Uterus (tissue), 4 donors: ENCODE results near the gene SLC41A1. TPM values are rescaled to one million over a fixed set of nuclear protein-coding genes. Genes with fewer than 3 reads are reported as not detected.

ENCODE experiments used
- DNase-seq, 2 donors: peaks; one replicate each; pipeline ENCODE4 v3.0.0-alpha.2; 2019 to 2020
- H3K27ac ChIP-seq, 2 donors: fragments of 200-600 bp; sonication (generic); 1 replicate in 1 of 2; 2 replicates in 1 of 2; pipeline ENCODE4 v1.5.1; 2016 to 2018
- H3K27me3 ChIP-seq, 2 donors: fragments of 200-600 bp; sonication (generic); one replicate each; pipeline ENCODE4 v1.5.1; 2018 to 2019; ENCODE audit warnings: control low read depth in 1 of 2
- H3K36me3 ChIP-seq, 2 donors: fragments of 200-600 bp; sonication (generic); one replicate each; pipeline ENCODE4 v1.5.1; 2019; ENCODE audit warnings: control low read depth in 1 of 2
- H3K4me1 ChIP-seq, 2 donors: fragments of 200-600 bp; sonication (generic); one replicate each; pipeline ENCODE4 v1.5.1; 2018 to 2019; ENCODE audit warnings: control low read depth in 1 of 2
- H3K4me3 ChIP-seq, 2 donors: fragments of 200-600 bp; sonication (generic); 1 replicate in 1 of 2; 2 replicates in 1 of 2; pipeline ENCODE4 v1.5.1; 2018 to 2019; ENCODE audit warnings: mild to moderate bottlenecking in 1 of 2
- H3K9me3 ChIP-seq, 2 donors: fragments of 200-600 bp; sonication (generic); one replicate each; pipeline ENCODE4 v1.5.1; 2019; ENCODE audit warnings: control low read depth in 1 of 2
- CTCF ChIP-seq, 4 experiments: fragments of 200-600 bp in 2 of 4; fragments of 450-650 bp in 2 of 4; sonication (generic) in 2 of 4; IDR thresholded peaks; one replicate each; pipeline ENCODE4 v1.5.1; 2016 to 2019; ENCODE audit warnings: antibody characterized with exemption in 4 of 4, mild to moderate bottlenecking in 2 of 4, moderate library complexity in 1 of 4
- POLR2A ChIP-seq, 2 donors: fragments of 450-650 bp; IDR thresholded peaks; one replicate each; pipeline ENCODE4 v1.6.1; 2016; ENCODE audit warnings: antibody characterized with exemption in 2 of 2, mild to moderate bottlenecking in 1 of 2, moderate library complexity in 1 of 2
- intact Hi-C: fragments of 100-400 bp; cut with DNase I; formaldehyde crosslinking; loops from one replicate; pipeline ENCODE4 v1.15.1; 2023; ENCODE audit warnings: low total_unique reads
- total RNA-seq, 4 donors: library from RNA; depleted of rRNA in 3 of 4; stranded (reverse); fragments of >200 nt in 3 of 4; gene quantifications; one replicate each; pipeline versions ENCODE4 v1.1.0 to v1.2.4, GENCODE V29; 2014 to 2023
- donor health status: DM: yes; HTN: yes; CAD: no.

The SLC41A1 gene
- total RNA-seq, 4 donors from 2014 or later: 1.0 to 35.4 (median 23.5) TPM

GRCh38 chr1:205817988-205818387 is 5.0 kb upstream of the SLC41A1 start:
- intact Hi-C loops: no loop called here
- H3K9me3 ChIP-seq: no peaks in the 10 kb centered on the region
- DNase-seq: no peak

GRCh38 chr1:205817364-205817763 is 4.4 kb upstream of the SLC41A1 start:
- Histone ChIP-seq H3K4me3 (no peak overlapping the region), H3K4me1 (no peaks in the 10 kb centered on the region), H3K9me3 (no peaks in the 10 kb centered on the region), H3K27ac (no peak overlapping the region), H3K27me3 (no peaks in the 10 kb centered on the region), H3K36me3 (no peaks in the 10 kb centered on the region)
- no peak for DNase-seq
- TF ChIP-seq POLR2A (IDR thresholded peaks at IDR 0.05) (no peak), CTCF (IDR thresholded peaks at IDR 0.05) (no peak)
- intact Hi-C loops: no loop called here

More at GRCh38 chr1:205817988-205818387, 5.0 kb upstream of the SLC41A1 start:
- no peaks in the 10 kb centered on the region for H3K4me1 ChIP-seq
- no peak overlapping the region for H3K4me3 ChIP-seq
- no peaks in the 10 kb centered on the region for H3K36me3 ChIP-seq
- H3K27ac ChIP-seq: no peak overlapping the region
- TF ChIP-seq POLR2A (IDR thresholded peaks at IDR 0.05) (no peak), CTCF (IDR thresholded peaks at IDR 0.05) (no peak)
- no peaks in the 10 kb centered on the region for H3K27me3 ChIP-seq

- H3K27ac ChIP-seq: peak overlapping the region; percentile 94 to 95
- peak overlapping the region; percentile 76 to 96 for H3K4me3 ChIP-seq
- no peaks in the 10 kb centered on the region for H3K9me3 ChIP-seq
- intact Hi-C loops: no loop called here
- H3K4me1 ChIP-seq: peaks cover 6 to 17% of the 10 kb centered on the region in 2 donors
- no peaks in the 10 kb centered on the region for H3K36me3 ChIP-seq
- H3K27me3 ChIP-seq: no peaks in the 10 kb centered on the region
- no peak for TF ChIP-seq POLR2A (IDR thresholded peaks at IDR 0.05)
- TF ChIP-seq CTCF (IDR thresholded peaks at IDR 0.05): no peak
- no peak for DNase-seq
Measured at GRCh38 chr1:205813755-205814058, 709 bp upstream of the SLC41A1 start.

GRCh38 chr1:205812271-205812877 is 624 bp downstream of the SLC41A1 start:
- H3K36me3 ChIP-seq: no peaks in the 10 kb centered on the region
- peak overlapping the region; percentile 76 to 96 for H3K4me3 ChIP-seq
- H3K27ac ChIP-seq: peak overlapping the region; percentile 94 to 95
- no peaks in the 10 kb centered on the region for H3K9me3 ChIP-seq
- H3K27me3 ChIP-seq: no peaks in the 10 kb centered on the region
- peak; percentile 39 to 44 for DNase-seq
- intact Hi-C loops: no loop called here
- TF ChIP-seq POLR2A (IDR thresholded peaks at IDR 0.05): no peak
- TF ChIP-seq CTCF (IDR thresholded peaks at IDR 0.05): no peak
- H3K4me1 ChIP-seq: peaks cover 6 to 20% of the 10 kb centered on the region in 2 donors

DNA sequence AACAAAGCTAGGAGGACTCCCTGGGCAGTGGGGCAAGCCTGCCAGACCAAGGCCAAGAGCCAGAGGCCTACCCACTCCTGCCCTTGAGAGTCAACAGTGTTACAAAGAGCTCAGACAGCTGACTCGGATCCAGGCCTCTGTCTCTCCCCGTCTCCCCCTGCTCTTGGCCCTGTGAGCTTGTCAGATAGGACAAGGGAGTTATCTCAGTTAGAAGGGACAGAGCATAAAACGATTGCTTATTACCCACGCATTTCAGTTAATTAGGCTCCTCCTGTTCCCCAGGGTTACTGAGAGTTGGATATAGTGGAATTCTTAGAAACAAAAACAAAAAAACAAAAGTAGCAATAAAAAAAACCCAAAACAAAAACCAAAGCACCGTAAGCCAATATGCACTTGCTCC is 1.3 kb downstream of the SLC41A1 start:
- no peak for DNase-seq
- Histone ChIP-seq H3K27ac (peak overlapping the region; percentile 94 to 95), H3K4me3 (peak overlapping the region; percentile 76 to 96), H3K9me3 (no peaks in the 10 kb centered on the region), H3K36me3 (no peaks in the 10 kb centered on the region), H3K27me3 (no peaks in the 10 kb centered on the region), H3K4me1 (peaks cover 6 to 20% of the 10 kb centered on the region in 2 donors)
- intact Hi-C loops: no loop called here
- no peak for TF ChIP-seq POLR2A (IDR thresholded peaks at IDR 0.05)
